ENCODE measurements around the gene MACF1.

DNA sequence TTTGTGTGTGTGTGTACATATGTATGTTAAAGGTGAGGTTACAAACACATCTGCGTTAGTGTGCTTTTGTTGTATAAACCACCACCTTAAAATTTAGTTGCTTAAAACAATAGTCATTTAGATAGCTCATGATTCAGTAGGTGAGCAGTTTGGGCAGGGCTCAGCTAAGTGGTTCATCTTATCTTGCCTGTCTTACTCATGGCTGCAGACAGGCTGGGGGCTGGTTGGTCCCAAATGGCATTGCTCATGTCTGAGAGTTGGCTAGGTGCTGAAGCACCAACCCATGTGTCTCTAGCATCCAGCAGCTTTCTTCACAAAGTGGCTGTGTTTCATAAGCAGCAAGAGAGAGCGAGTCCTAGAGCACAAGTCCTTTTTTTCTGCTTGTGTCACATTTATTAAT lies 91.4 kb downstream of the MACF1 start:
- TF ChIP-seq, protein P1, sequence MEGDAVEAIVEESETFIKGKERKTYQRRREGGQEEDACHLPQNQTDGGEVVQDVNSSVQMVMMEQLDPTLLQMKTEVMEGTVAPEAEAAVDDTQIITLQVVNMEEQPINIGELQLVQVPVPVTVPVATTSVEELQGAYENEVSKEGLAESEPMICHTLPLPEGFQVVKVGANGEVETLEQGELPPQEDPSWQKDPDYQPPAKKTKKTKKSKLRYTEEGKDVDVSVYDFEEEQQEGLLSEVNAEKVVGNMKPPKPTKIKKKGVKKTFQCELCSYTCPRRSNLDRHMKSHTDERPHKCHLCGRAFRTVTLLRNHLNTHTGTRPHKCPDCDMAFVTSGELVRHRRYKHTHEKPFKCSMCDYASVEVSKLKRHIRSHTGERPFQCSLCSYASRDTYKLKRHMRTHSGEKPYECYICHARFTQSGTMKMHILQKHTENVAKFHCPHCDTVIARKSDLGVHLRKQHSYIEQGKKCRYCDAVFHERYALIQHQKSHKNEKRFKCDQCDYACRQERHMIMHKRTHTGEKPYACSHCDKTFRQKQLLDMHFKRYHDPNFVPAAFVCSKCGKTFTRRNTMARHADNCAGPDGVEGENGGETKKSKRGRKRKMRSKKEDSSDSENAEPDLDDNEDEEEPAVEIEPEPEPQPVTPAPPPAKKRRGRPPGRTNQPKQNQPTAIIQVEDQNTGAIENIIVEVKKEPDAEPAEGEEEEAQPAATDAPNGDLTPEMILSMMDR (IDR thresholded peaks at IDR 0.05), result no peak
- no peak for TF ChIP-seq POLR2A (IDR thresholded peaks at IDR 0.05)
- TF ChIP-seq EP300 (IDR thresholded peaks at IDR 0.05), result no peak
